Glomerular visceral epithelial cell (primary cell): ENCODE measurements around the gene ZBTB20.
"Not testable (repeated sequence)": the region's sequence is repeated elsewhere in the genome, so short reads cannot be mapped to it uniquely, and the experiment has no call there.

ENCODE experiments used
- DNase-seq: peaks from one replicate; pipeline ENCODE4 v3.0.0-alpha.2; 2016; ENCODE audit errors: extremely low spot score

ZBTB20 gene

DNA sequence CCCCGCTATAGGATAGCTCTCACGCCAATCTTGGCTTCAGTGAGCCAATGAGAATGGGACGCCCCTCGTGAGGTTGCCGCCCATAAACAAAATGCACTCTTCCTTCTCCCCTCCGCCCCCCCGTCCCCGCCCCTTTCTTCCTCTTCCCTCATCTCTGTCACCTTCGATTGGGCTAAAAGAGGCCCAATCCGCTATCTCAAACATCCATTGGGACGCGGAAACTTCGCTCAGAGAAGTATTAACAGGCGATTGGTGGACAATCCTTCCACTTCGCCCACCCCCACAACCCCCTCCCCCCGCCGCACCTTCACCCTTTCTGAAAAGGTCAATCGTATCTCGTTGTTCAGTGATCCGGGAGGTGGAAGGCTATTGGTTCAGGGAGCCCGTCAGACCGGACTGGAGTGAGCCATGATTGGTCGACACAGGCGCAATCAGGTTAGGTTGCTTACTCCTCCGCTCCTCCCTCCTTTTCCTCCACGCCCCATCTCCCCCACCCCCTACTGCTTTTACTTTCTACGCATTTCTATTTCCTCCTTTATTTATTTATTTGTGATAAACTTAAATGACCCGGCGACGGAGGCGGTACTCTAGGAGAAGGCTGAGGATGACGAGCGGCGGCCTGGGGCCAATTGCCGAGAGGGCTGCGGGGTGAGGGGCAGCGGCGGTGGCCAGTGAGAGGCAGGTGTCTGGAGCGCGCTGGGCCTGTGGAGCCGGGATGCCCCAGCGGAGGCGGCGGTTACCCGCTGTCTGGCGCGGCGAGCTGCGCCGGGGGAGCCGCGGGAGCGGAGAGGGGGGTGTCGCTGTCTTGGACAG lies 447 bp upstream of the ZBTB20 start:
- peak; percentile 100 for DNase-seq

- DNase-seq, result peak; percentile 67
These were observed 1.1 kb downstream of the ZBTB20 start for GRCh38 chr3:115146032-115146417.

DNA sequence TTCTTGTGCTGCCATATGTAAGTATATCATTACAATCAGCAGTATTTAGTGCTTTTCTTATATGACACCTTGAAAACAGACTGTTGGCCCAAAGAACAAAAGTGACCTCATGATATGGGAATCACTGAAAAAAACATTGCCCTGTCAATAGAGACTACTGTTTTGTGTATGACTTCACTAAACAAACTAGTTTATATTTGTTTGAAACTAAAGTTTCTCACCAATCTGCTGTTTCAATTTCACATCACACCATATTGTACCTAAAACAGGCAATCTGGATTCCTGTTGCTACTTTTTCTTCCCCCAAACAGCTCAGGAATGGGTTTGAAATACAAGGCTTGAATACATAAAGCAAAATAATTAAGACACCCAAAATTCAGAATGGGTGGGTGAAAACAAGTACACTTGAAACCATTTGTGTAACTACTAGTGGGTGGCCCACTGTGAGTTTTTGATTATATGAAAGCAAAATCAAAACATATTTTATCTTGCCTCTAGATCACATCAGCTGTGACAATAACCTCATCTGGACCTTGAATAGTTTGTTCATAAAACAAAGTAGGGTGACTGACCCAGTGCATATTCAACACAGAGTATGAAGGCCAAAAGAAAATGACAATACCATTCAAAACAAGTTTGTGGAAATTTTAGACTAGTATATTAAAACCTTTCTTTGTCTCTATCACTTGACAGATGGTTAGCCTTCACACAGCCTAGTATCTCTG lies 5.9 kb downstream of the ZBTB20 start:
- DNase-seq, result no peak

GRCh38 chr3:115139072-115139471 lies 8.0 kb downstream of the ZBTB20 start:
- DNase-seq, result no peak

GRCh38 chr3:115134648-115135347 lies 12.3 kb downstream of the ZBTB20 start:
- no peak for DNase-seq

- no peak for DNase-seq
These were observed 19.9 kb downstream of the ZBTB20 start for GRCh38 chr3:115127208-115127607.

DNA sequence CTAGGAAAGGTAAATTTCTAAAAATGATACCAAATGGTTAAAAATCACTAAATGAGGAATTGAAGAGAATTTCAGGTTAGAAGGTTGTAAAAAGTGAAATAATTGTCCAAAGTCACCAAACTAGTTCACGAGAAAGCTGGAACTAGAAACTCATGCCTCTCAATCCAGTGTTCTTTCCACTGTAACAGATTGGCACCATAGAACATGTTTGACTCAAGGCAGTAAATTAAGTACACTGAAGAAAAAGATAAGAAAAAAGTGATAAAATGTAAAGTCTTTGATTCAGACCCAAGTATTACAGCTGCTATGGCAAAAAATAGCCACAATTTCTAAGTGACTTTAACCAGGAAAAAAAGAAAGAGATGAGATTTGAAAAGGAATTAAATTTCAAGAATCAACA lies 26.5 kb downstream of the ZBTB20 start:
- DNase-seq, result no peak

DNA sequence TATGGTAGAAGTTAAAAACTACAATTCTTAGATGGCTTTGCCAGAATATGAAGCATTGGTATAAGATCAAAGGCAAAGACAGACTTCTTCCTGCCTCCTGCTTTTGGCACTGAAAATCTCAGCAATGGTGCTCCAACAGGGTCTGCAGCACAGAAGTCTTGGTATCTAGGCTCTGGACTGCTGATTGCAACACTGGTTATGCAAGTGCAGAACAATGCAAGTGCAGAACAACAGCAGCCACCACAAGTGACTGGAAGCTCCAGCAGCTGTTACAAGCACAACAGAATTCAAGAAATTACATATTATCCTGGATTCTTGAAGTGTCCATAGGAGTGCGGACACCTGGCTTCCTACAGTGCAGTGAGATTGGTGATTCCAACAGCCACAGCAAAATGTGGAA lies 33.7 kb downstream of the ZBTB20 start:
- no peak for DNase-seq

DNA sequence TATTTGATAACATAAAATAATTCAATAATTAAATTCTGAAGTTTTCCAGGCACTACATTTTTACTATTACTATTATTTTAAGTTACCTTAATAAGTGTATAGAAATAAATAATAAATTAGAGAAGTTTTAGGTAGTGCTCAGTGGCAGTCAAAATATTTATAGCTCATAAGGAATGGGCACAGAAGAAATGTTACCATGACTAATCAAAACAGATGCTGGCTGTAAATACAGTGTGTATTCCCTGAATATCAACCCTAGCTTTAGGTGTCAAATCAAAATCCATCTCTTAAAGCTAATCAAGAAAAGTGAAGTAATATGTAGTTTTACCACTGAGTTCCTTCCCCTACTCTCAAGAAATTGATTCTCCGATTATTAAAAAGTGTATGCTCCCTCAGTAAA lies 35.5 kb downstream of the ZBTB20 start:
- DNase-seq, result no peak

- DNase-seq, result no peak
These were observed 36.3 kb downstream of the ZBTB20 start for GRCh38 chr3:115110830-115111229.

- DNase-seq, result not testable (repeated sequence)
These were observed 37.0 kb downstream of the ZBTB20 start for GRCh38 chr3:115110066-115110465.

DNA sequence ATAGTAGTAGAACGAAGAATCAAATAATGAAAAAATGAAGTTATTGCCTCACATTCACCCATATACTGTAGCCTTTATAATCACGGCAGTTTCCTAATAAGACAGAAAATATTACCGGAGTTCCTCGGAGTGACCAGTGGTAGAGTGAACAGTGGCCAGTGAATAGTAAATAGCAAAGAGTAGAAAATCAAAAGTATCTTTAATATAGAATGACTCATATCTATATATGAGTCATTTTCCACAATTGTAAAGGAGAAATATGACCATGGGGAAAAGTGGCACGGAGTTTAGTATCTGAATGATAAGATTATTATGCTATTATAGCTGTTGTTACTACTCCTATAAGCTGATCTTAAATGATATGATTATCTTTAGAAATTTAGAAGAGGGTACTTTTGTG lies 38.5 kb downstream of the ZBTB20 start:
- no peak for DNase-seq

GRCh38 chr3:115102046-115102445 lies 45.0 kb downstream of the ZBTB20 start:
- no peak for DNase-seq

- no peak for DNase-seq
These were observed 46.3 kb downstream of the ZBTB20 start for GRCh38 chr3:115100806-115101205.

DNA sequence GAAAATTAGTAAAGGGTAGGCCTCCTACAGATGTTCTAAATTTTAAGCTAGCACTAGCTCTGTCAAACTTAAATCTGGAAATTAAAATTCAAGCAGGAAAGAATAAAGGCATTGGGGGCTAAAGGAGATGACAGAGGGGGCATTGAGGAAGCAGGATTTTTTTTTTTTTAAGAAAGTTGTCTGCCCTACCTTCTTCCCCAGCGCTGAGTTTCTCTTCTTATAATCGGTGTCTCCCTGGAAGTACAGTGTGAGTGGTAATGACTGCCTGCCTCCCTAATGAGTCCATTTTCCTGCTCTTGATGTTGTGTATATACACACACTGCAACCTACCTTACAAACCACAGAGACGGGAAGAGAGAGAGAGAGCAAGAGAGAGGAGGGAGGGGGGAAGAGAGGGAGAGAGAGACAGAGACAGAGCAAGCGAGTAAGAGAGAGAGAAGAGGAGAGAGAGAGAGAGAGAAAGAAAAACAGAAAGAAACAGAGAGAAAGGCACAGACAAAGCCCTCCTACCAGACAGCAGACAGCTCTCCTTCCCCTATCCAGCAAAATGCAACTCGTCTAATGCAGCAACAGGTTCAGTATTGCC lies 47.0 kb downstream of the ZBTB20 start:
- DNase-seq, result peak; percentile 61

- DNase-seq, result no peak
These were observed 47.7 kb downstream of the ZBTB20 start for GRCh38 chr3:115099134-115099985.

GRCh38 chr3:115098354-115099073 lies 48.6 kb downstream of the ZBTB20 start:
- no peak for DNase-seq

DNA sequence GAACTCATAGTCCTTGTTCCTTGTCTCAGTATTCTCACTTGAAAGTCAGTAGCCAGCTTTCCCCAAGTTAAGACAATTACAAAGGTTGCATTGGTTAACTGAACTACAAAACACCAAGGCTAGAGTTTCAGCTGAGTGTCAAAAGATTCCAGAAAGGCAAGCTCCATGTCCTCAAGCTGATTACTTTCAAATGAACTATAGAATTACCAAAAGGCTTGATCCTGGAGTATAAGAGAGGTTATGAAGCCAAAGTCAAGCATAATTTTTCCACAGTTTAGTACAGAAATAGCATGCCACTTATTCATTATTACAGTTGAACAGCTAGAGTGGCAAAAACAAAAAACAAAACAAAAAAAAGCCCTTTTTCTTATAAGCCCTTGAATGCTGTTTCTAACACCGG lies 51.9 kb downstream of the ZBTB20 start:
- no peak for DNase-seq

- DNase-seq, result peak; percentile 57
These were observed 54.8 kb downstream of the ZBTB20 start for GRCh38 chr3:115092220-115092791.

DNA sequence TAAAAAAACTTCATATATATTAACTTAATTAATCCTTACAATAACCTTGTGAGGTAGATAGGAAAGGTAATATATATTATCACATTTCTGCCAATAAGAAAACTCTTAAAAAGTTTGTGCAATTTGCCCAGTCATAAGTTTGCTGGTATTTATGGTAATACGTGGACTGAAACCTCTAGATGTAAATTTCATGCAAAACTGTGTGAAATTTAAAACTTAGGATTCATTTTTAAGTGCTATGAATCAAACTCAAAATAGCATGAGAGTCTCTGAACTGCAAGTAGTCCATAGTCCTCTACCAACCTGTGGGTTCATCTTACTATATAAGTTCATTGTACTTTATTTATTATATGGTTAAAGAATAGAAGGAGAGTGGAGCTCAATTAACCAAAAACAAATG lies 56.4 kb downstream of the ZBTB20 start:
- no peak for DNase-seq
